Measurements from ENCODE around the gene RELL1.

Gene RELL1

GRCh38 chr4:37631551-37631950, 54.6 kb downstream of the RELL1 start:
- DNase-seq, result no peak

DNA sequence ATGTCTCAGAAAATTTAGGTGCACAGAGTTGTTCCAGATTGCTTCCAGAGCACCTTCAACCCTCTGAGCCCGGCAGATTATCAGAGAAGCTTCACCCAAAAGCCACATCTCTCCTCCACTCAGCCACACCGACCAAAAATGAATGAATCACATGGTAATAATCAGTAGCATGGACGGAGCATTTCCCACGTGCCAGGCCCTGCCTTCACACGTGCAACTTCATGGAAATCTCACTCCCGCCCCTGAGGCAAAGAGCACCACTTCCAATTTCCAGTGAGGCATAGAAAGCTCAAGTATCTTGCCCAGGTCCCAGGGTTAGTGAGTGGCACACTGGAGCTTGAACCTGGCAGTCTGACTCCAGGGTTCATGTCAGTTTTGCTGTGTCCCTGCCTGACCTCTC, 56.5 kb downstream of the RELL1 start:
- no peak for DNase-seq

DNA sequence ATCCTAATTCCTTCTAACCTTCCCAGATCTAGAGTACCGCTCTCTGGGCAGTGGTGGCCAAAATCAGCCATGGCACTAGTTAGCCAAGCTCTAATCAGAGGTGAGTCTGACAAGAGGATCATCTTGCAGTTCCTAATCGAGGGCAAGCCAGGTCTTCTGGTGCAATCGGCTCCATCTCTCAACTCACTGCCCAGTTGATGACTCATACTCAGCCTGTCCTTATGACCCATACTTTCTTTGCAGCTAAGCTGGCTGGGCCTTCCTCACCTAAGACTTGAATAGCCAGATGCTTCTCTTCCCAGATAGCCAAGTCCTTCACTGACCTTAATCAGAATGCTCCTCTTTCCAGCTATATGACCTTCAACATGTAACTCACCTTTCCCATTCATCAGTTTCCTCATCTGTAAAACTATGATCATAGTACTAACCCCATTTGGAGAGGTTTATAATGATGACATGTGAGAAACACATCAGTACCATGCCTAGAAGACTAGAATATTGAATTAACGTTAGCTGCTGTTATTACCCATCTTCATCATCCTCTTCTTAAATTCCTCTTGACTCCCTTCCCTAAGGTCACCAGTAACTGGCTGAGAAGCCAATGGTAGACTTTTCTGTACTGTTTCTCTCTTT, 57.1 kb downstream of the RELL1 start:
- no peak for DNase-seq

DNA sequence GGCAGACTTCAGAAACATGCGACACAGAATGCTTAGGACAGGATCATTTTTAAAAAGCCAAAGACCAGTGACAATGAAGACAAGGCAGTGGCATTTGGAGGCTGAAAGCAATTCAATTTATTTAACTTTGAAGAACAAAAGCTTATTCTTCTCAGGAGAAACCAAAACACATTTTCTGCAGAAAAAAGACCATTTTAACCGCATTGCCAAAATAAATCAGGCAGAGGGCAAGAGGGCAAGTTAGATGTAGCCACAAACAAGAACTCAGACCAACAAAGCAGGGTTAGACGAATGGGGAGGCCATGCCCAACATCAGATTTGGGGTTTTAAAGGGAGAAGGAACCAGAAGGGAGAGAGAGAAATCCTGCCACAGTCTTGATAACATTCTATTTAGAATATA, 58.9 kb downstream of the RELL1 start:
- no peak for DNase-seq

- DNase-seq, result no peak
Measured at GRCh38 chr4:37625499-37625898, 60.7 kb downstream of the RELL1 start.

- DNase-seq, result no peak
Measured at GRCh38 chr4:37623940-37624339, 62.2 kb downstream of the RELL1 start.

DNA sequence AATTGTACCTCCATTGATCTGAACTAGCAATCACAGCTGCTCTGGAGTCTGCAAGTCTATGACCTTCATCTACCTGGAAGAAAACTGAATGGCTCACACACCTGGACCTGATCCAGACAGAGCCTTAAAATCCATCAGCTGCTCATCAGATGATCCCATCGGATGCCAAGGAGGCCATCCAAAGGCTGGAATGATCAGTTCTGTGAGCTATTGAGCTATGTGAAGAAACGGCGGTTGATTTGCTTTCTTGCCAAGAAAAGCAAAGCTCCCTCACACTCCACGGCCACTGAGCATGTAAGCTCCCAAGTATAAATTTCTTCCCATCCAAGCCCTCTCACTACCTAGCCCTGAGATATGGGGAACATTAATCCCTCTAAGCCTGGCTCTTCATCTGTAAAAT, 63.1 kb downstream of the RELL1 start:
- DNase-seq, result no peak

- no peak for DNase-seq
Measured at GRCh38 chr4:37620176-37620575, 66.0 kb downstream of the RELL1 start.

GRCh38 chr4:37615720-37616063, 70.5 kb downstream of the RELL1 start:
- DNase-seq, result no peak

DNA sequence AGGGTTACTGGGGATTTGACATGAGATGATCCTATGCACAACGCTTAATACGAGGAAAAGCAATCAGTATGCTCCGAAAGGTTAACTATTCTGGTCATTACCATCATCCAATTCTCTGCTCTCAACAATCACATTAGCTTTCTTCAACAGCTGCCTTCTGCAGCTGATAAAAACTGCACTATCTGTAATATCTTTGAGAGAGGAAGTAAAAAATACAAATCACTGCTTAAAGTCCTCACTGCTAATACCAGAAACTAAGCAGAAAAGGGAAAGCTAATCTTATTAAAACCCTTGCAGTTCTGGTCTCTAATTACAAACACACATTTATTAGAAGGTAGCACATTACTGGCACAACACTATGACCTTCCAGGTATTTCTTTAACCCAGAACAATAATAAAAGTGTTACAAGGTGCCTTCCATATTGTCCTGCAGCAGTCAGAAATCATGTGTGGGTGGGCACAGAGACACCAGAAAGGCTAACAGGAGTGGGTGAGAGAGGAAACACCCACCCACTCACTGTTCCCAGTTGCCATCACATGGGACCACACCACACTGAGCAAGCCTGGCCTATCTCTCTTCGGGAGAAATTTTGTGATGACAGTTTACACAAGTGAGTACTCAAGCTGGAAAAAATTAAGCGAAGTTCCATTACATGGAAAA, 71.0 kb downstream of the RELL1 start:
- no peak for DNase-seq

GRCh38 chr4:37612811-37613210, 73.4 kb downstream of the RELL1 start:
- no peak for DNase-seq

GRCh38 chr4:37609626-37610025, 76.5 kb downstream of the RELL1 start:
- no peak for DNase-seq

- DNase-seq, result no peak
Measured at GRCh38 chr4:37607018-37607417, 79.2 kb downstream of the RELL1 start.

- DNase-seq, result no peak
Measured at GRCh38 chr4:37605843-37606565, 80.2 kb downstream of the RELL1 start.

- DNase-seq, result no peak
Measured at GRCh38 chr4:37604461-37604860, 81.7 kb downstream of the RELL1 start.

DNA sequence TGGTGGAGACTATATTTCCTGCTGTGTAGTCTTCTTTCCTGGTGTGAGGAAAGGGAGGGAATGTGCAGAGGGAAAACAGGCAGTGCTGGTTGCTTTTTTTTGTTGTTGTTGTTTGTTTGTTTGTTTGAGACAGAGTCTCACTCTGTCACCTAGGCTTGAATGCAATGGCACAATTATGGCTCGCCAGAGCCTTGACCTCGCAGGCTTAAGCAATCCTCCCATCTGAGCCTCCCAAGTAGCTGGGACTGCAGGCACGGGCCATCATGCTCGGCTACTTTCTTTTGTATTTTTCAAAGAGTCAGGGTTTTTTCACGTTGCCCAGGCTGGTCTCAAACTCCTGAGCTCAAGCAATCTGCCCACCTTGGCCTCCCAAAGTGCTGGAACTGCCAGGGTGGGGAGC, 82.5 kb downstream of the RELL1 start:
- DNase-seq, result no peak

- peak; percentile 50 to 79 (median 74) for DNase-seq
Measured at GRCh38 chr4:37603070-37603468, 83.1 kb downstream of the RELL1 start.

DNA sequence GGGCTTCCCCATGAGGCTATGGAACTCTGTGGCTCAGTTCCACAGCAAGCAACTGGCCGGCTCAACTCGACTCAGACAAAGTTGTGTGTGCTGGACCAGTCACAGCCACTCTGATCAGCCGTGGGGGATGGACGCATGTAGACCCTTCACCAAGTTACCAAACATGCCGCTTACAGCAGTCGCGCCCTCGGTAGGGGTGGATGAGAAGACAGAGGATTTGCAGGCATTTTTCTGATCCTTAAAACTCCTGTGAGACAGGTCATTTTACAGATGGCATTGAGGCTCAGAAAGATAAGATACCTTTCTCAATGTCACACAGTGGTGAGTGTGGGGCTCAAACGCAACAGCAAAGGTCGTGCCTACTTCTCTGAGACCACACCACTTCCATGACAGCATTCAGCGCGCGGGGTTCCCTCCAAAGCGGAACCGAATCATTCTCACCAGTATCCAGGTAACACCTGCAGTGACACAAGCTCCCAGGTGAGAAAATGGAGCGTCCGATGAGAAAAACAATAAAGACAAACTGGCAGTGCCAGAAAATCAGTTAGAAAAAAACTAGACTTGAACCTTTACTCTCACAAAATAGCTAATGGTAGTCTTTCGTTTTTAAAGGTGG, 83.6 kb downstream of the RELL1 start:
- no peak for DNase-seq

GRCh38 chr4:37601531-37601930, 84.6 kb downstream of the RELL1 start:
- no peak for DNase-seq

- no peak for DNase-seq
Measured at GRCh38 chr4:37599092-37599790, 86.9 kb downstream of the RELL1 start.

GRCh38 chr4:37597034-37597433, 89.1 kb downstream of the RELL1 start:
- DNase-seq, result no peak

DNA sequence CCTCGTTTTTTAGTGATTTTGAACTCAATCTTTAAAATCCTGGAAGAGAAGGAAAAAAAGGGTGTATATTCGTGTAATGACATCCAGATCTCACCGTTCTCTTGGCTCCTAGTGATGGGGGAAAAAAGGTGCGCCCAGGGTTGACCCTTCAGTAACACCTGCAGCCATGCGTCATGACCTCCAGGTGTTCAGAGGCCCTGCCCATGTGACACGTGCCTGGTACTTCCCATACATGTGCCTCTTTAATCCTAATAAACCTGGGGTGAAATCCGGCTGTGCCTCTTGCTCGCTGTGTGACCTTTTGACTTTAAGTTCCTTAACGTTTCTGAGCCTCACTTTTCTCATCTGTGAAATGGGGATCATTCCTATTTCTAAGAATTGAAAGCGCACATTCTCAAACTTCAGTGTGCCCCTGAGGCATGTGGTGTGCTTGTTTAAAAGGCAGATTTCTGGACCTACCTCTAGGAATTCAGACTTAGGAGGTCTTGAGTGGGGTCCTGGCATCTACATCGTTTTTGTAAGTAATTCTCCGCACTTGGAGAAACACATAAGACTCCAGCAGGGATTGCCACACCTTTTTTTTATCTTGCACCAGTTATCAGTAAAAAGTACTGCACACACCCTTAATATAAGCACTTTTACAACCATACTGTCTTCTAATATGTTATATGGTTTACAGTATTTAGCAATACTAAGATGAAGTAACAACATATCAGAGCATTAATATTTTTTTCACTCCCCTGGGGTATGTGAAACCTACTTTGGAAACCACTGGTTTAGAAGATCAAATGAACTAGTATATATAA, 90.1 kb downstream of the RELL1 start:
- no peak for DNase-seq

All from NCI-H1417 (cell line).